Activated B cell treated with CpG ODN at 0.5 μM for 24 hours (primary cell): ENCODE results near the gene GANAB. TPM values are rescaled to one million over a fixed set of nuclear protein-coding genes. Genes with fewer than 3 reads are reported as not detected.

Source experiments
- ATAC-seq: fragments of 200-7000 bp; cut with Tn5 transposase; one replicate; pipeline ENCODE4 v1.10.0; 2021; ENCODE audit warnings: low read depth, mild to moderate bottlenecking, moderate library complexity
- CTCF ChIA-PET: fragments of 350-600 bp; sonication (Branson Sonifier 250); formaldehyde crosslinking; loops from one replicate; lab custom pipeline; 2021; ENCODE audit warnings: antibody characterized with exemption; lab: Charles Lee
- POLR2A ChIA-PET: fragments of 350-600 bp; sonication (Branson Sonifier 250); formaldehyde crosslinking; loops from one replicate; lab custom pipeline; 2021; ENCODE audit warnings: antibody characterized with exemption; lab: Charles Lee
- DNase-seq: peaks from one replicate; pipeline ENCODE4 v3.0.0; 2022
- H3K27ac Mint-ChIP-seq: one replicate; pipeline ENCODE4 v1.8.0; 2020; ENCODE audit warnings: mixed read lengths
- H3K27me3 Mint-ChIP-seq: one replicate; pipeline ENCODE4 v1.8.0; 2021; ENCODE audit warnings: mixed read lengths
- H3K36me3 Mint-ChIP-seq: one replicate; pipeline ENCODE4 v1.8.0; 2021; ENCODE audit warnings: low read depth, mixed read lengths
- H3K4me1 Mint-ChIP-seq: one replicate; pipeline ENCODE4 v1.8.0; 2021; ENCODE audit warnings: mixed read lengths
- H3K4me3 Mint-ChIP-seq: one replicate; pipeline ENCODE4 v1.8.0; 2020; ENCODE audit warnings: mild to moderate bottlenecking, mixed read lengths
- H3K9me3 Mint-ChIP-seq: one replicate; pipeline ENCODE4 v1.8.0; 2020; ENCODE audit warnings: mixed read lengths
- intact Hi-C: fragments of 100-400 bp; cut with micrococcal nuclease; formaldehyde crosslinking; loops from one replicate; pipeline ENCODE4 v1.15.1; 2024
- total RNA-seq: library from RNA; stranded (reverse); gene quantifications from 2 replicates; pipeline ENCODE4 v1.2.3, GENCODE V29; 2022
- TF ChIP-seq, protein P1 (sequence below): fragments of 200-600 bp; IDR thresholded peaks from one replicate; pipeline ENCODE4 v1.8.0; 2022; ENCODE audit warnings: antibody characterized with exemption, mild to moderate bottlenecking

GANAB gene
- total RNA-seq, 1 donor from 2014 or later: 187 TPM

DNA sequence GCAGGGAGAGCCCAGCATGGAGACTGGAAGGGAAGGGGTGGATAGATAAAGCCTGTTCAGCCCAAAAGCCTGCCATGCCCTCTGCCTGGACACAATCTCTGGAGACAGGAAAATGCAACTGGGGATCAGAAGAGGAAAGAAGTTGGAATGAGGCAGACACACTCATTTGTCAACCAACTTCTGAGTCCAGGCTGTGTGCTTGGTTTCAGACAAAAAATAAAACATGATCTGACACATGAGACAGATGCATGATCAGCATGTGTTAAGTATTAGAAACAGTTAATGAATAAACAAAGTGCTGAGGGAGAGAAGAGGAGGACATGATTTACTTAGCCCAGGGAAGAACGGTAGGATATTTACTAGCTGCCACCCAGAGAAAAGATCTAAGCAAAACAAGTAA is 42.1 kb upstream of the GANAB start:
- H3K27ac Mint-ChIP-seq: no peak overlapping the region
- H3K4me3 Mint-ChIP-seq: no peak overlapping the region
- peaks cover 7% of the 10 kb centered on the region for H3K27me3 Mint-ChIP-seq
- ATAC-seq (no peak), DNase-seq (no peak)
- ChIA-PET POLR2A (interaction anchor here (0.6 to 1.6 kb wide), 3 partner anchors 17 to 42 kb away, joined by 3 to 8 read pairs (median 3); partner anchors contain the start of genes GANAB and UQCC3), CTCF (no interaction called here)
- intact Hi-C loops: no loop called here
- no peaks in the 10 kb centered on the region for H3K4me1 Mint-ChIP-seq
- TF ChIP-seq, protein P1, sequence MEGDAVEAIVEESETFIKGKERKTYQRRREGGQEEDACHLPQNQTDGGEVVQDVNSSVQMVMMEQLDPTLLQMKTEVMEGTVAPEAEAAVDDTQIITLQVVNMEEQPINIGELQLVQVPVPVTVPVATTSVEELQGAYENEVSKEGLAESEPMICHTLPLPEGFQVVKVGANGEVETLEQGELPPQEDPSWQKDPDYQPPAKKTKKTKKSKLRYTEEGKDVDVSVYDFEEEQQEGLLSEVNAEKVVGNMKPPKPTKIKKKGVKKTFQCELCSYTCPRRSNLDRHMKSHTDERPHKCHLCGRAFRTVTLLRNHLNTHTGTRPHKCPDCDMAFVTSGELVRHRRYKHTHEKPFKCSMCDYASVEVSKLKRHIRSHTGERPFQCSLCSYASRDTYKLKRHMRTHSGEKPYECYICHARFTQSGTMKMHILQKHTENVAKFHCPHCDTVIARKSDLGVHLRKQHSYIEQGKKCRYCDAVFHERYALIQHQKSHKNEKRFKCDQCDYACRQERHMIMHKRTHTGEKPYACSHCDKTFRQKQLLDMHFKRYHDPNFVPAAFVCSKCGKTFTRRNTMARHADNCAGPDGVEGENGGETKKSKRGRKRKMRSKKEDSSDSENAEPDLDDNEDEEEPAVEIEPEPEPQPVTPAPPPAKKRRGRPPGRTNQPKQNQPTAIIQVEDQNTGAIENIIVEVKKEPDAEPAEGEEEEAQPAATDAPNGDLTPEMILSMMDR: no peak
- peaks cover 25% of the 10 kb centered on the region for H3K36me3 Mint-ChIP-seq
- H3K9me3 Mint-ChIP-seq: no peaks in the 10 kb centered on the region

DNA sequence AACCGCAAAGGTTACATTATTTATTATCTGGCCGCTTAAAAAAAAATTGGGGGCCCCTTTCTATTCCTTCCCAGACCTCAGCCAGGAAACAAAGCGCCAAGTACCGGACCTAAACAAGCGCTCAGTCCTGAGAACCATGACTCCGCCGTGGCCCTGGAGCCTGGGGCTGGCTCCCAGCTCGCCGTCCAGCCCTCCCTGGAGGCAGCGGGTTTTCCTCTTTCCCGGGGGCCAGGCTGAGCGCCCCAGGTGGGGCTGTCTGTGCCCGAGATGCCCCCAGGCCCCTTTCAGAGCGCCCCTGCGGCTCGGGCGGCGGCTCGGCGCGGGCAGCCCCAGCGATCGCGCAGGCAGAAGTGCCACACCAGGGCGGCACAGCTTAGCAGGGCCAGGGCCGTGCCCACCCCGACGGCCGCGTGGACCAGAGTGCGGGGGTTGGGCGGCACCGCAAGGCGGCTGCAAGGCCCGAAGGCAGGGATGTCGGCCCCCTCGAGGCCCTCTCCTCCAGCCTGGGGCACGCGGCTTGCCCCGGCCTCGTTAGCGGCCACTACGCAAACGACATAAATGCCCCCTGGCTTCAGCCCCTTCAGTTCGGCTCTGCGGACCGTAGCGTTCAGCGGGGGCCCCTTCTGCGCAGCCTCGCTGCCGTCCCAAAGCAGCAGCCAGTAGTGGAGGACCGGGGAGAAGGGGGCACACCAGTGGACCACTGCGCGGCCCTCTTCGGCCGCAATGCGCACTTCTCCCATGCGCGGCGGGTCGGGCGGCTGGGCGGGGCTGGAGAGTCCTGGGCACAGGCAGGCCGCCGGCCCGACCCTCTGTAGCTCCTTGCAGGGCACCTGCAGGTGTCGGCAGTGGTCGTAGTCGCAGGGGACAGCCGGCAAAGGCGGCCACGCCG is 41.3 kb upstream of the GANAB start:
- Mint-ChIP-seq H3K27me3 (peaks cover 7% of the 10 kb centered on the region), H3K36me3 (peaks cover 23% of the 10 kb centered on the region), H3K4me1 (no peaks in the 10 kb centered on the region), H3K27ac (no peak overlapping the region), H3K4me3 (no peak overlapping the region), H3K9me3 (no peaks in the 10 kb centered on the region)
- TF ChIP-seq, protein P1: no peak
- ATAC-seq (peak; percentile 28), DNase-seq (no peak)
- ChIA-PET POLR2A (interaction anchor here (0.6 to 1.6 kb wide), 5 partner anchors 20 to 128 kb away, joined by 3 to 8 read pairs (median 3); partner anchors contain the start of gene GANAB), CTCF (no interaction called here)
- intact Hi-C loops: no loop called here

DNA sequence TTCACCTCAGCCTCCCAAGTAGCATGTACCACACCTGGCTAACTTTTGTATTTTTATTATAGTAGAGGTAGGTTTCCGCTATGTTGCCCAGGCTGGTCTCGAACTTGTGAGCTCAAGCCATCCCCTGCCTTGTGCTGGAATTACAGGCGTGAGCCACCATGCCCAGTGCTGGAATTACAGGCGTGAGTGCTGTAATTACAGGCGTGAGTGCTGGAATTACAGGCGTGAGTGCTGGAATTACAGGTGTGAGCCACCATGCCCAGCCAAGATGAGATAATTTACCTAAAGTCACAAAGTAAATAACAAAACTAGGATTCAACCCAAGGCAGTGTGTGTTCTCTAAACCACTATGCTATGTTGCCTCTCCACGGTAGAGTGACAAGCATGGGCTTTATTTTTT is 36.1 kb upstream of the GANAB start:
- no peak for DNase-seq
- POLR2A ChIA-PET: interaction anchor here (0.6 to 3.1 kb wide), 2 partner anchors 10 to 173 kb away, joined by 3 to 18 read pairs; partner anchors contain the start of genes LBHD1 and UQCC3
- Mint-ChIP-seq H3K36me3 (peaks cover 13% of the 10 kb centered on the region), H3K27me3 (peaks cover 4% of the 10 kb centered on the region), H3K9me3 (no peaks in the 10 kb centered on the region), H3K27ac (no peak overlapping the region), H3K4me1 (peaks cover 25% of the 10 kb centered on the region), H3K4me3 (no peak overlapping the region)
- no peak for ATAC-seq
- intact Hi-C loops: no loop called here
- CTCF ChIA-PET: interaction anchor here (2.6 kb wide), 1 partner anchor 12 kb away, joined by 7 read pairs; no protein-coding TSS in a partner anchor
- TF ChIP-seq, protein P1: no peak

DNA sequence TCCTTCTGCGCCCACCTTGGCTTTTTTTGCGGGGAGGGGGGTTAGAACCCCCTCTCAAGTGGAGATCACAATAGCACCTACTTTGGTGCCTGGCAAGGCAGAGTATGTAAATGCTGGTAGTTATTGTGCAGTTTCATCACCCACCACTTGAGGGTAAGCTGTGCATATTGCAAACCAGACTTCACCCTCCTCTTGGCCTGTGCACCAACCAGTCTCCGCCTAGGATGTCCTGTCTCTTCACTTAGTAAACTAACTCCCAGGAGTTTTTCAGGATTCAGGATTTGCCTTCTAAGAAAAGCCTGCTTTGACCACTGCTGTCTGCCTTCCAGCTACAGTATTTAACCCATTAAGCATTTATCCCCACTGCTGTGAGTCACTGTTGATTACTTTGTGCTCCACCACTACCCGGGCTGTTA is 34.4 kb upstream of the GANAB start:
- H3K9me3 Mint-ChIP-seq: no peaks in the 10 kb centered on the region
- POLR2A ChIA-PET: interaction anchor here (0.6 to 9.2 kb wide), 23 partner anchors 9 to 1295 kb away, joined by 3 to 175 read pairs (median 4); partner anchors contain the start of genes B3GAT3, BSCL2, C11orf98 and CSKMT
- H3K27ac Mint-ChIP-seq: peak overlapping the region; percentile 76
- CTCF ChIA-PET: interaction anchor here (0.7 to 2.3 kb wide), 10 partner anchors 9 to 286 kb away, joined by 3 to 21 read pairs (median 4); partner anchors contain the start of genes LRRN4CL, SLC3A2 and TUT1
- H3K4me3 Mint-ChIP-seq: peak overlapping the region; percentile 73
- no peaks in the 10 kb centered on the region for H3K27me3 Mint-ChIP-seq
- TF ChIP-seq, protein P1: no peak
- intact Hi-C loops: loop anchor here (1.0 kb wide), 2 partner anchors 13 to 181 kb away; no protein-coding TSS in a partner anchor
- ATAC-seq (peak; percentile 77), DNase-seq (no peak)
- H3K36me3 Mint-ChIP-seq: peaks cover 30% of the 10 kb centered on the region
- peaks cover 36% of the 10 kb centered on the region for H3K4me1 Mint-ChIP-seq
